Smooth muscle cell (in vitro differentiated cells): ENCODE measurements around the gene MSRB1. TPM values are rescaled to one million over a fixed set of nuclear protein-coding genes. Genes with fewer than 3 reads are reported as not detected.
"Not testable (repeated sequence)": the region's sequence is repeated elsewhere in the genome, so short reads cannot be mapped to it uniquely, and the experiment has no call there.

ENCODE experiments used
- DNase-seq: peaks from one replicate; lab custom pipeline; 2025; ENCODE audit not compliant: unreplicated experiment; lab: John Stamatoyannopoulos, UW
- H2AFZ ChIP-seq: fragments of 200-600 bp; sonication (generic); 2 replicates; pipeline ENCODE4 v1.6.0; 2016; ENCODE audit warnings: antibody characterized with exemption, low read depth, mild to moderate bottlenecking
- H3F3A ChIP-seq: fragments of 200-600 bp; sonication (generic); 2 replicates; pipeline ENCODE4 v1.6.0; 2017; ENCODE audit warnings: antibody characterized with exemption, low read depth
- H3K27ac ChIP-seq: fragments of 200-600 bp; sonication (generic); 2 replicates; pipeline ENCODE4 v1.5.1; 2016; ENCODE audit warnings: low read depth, mild to moderate bottlenecking
- H3K27me3 ChIP-seq: fragments of 200-600 bp; sonication (generic); 2 replicates; pipeline ENCODE4 v1.6.1; 2016; ENCODE audit warnings: low read depth, mild to moderate bottlenecking
- H3K36me3 ChIP-seq: fragments of 200-600 bp; sonication (generic); 2 replicates; pipeline ENCODE4 v1.5.1; 2016; ENCODE audit warnings: low read depth
- H3K4me1 ChIP-seq: fragments of 200-600 bp; sonication (generic); 2 replicates; pipeline ENCODE4 v1.5.1; 2016; ENCODE audit warnings: low read depth
- H3K4me2 ChIP-seq: fragments of 200-600 bp; sonication (generic); 2 replicates; pipeline ENCODE4 v1.6.0; 2016; ENCODE audit warnings: mild to moderate bottlenecking
- H3K4me3 ChIP-seq: fragments of 200-600 bp; sonication (generic); 2 replicates; pipeline ENCODE4 v1.5.1; 2016; ENCODE audit warnings: mild to moderate bottlenecking
- H3K79me2 ChIP-seq: fragments of 200-600 bp; sonication (generic); 2 replicates; pipeline ENCODE4 v1.6.0; 2016; ENCODE audit warnings: low read depth, mild to moderate bottlenecking
- H3K9ac ChIP-seq: fragments of 200-600 bp; sonication (generic); 2 replicates; pipeline ENCODE4 v1.6.0; 2016; ENCODE audit warnings: low read depth
- H3K9me3 ChIP-seq: fragments of 200-600 bp; sonication (generic); replicated peaks from 2 replicates; pipeline ENCODE4 v1.5.1; 2016; ENCODE audit warnings: low read depth
- H4K20me1 ChIP-seq: fragments of 200-600 bp; sonication (generic); 2 replicates; pipeline ENCODE4 v1.6.0; 2016; ENCODE audit warnings: low read depth
- CTCF ChIP-seq: fragments of 200-600 bp; sonication (generic); IDR thresholded peaks from 2 replicates; pipeline ENCODE4 v1.5.1; 2017; ENCODE audit warnings: borderline replicate concordance, mild to moderate bottlenecking, antibody characterized with exemption; ENCODE audit not compliant: insufficient read depth, poor library complexity, severe bottlenecking
- WGBS: methylation state at CpG from one replicate; pipeline ENCODE4 v1.1.7; 2016; ENCODE audit warnings: low lambda C conversion rate; 5-methylcytosine and 5-hydroxymethylcytosine counted together
- polyA plus RNA-seq: library from polyadenylated mRNA; unstranded; fragments of >200 nt; fragmentation: Nextera tagmentation; extraction: Ambion mirVana; gene quantifications from 2 replicates; pipeline ENCODE4 v1.2.1, GENCODE V29; 2016
- total RNA-seq: library from RNA; depleted of rRNA; stranded (reverse); fragments of >200 nt; gene quantifications from 2 replicates; pipeline ENCODE4 v1.2.3, GENCODE V29; 2014

Gene MSRB1
- total and polyA plus RNA-seq, 2 experiments from 2014 or later: 9.9 to 21.8 TPM

DNA sequence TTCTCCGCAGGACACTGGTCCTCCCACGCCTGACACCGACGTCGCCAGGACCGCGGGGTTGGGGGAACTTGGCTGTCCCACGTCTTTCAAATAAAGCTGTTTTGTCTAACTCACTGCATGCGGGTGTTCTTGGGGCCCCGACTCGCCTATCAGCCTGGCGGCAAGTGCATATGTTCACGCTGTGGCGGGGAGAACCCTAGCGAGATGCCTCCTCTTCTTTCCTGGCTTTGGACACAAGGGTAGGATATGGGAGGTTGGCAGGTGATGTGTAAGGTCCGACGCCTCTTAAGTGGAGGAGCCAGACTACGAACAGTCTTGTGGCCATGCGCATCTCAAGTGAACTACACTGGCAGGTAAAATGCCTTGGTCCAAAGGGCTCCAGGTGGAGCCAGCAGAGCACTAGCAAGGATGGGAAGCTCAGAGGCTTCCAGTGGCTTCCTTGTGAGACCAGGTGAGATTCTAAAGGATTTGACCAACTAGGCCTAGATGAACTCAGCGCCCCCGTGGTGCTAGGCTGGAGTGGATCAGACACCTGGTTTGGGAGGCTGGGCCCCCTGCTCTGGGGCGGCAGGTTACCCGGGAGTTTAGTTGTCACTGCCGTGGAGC is 22.5 kb upstream of the MSRB1 start:
- DNase-seq: no peak
- Histone ChIP-seq H3K27ac (peak overlapping the region; percentile 95), H2AFZ (no peak overlapping the region), H4K20me1 (peaks cover 38% of the 10 kb centered on the region), H3K4me1 (peaks cover 22% of the 10 kb centered on the region), H3K36me3 (no peaks in the 10 kb centered on the region), H3K9ac (peak overlapping the region; percentile 98), H3K27me3 (no peaks in the 10 kb centered on the region), H3K4me2 (peak overlapping the region; percentile 88), H3K9me3 (no peaks in the 10 kb centered on the region), H3F3A (peaks cover 28% of the 10 kb centered on the region), H3K79me2 (peaks cover 37% of the 10 kb centered on the region), H3K4me3 (peak overlapping the region; percentile 79)
- no peak for TF ChIP-seq CTCF
- WGBS: 27% methylated on average over 24 of the region's 24 CpGs

- peaks cover 25% of the 10 kb centered on the region for H3K4me1 ChIP-seq
- no peak for TF ChIP-seq CTCF
- H4K20me1 ChIP-seq: peaks cover 38% of the 10 kb centered on the region
- DNase-seq: peak; percentile 95
- peak within 1 kb of the TSS; percentile 95 for H3K27ac ChIP-seq
- no peaks in the 10 kb centered on the region for H3K36me3 ChIP-seq
- WGBS: 1% methylated on average over 96 of the region's 97 CpGs
- peaks cover 30% of the 10 kb centered on the region for H3F3A ChIP-seq
- no peaks in the 10 kb centered on the region for H3K27me3 ChIP-seq
- H3K9me3 ChIP-seq: no peaks in the 10 kb centered on the region
- H2AFZ ChIP-seq: peak within 1 kb of the TSS; percentile 44
- peak within 1 kb of the TSS; percentile 98 for H3K9ac ChIP-seq
- H3K4me3 ChIP-seq: peak within 1 kb of the TSS; percentile 79
- H3K79me2 ChIP-seq: peaks cover 44% of the 10 kb centered on the region
- peak within 1 kb of the TSS; percentile 88 for H3K4me2 ChIP-seq
Measured at GRCh38 chr16:1964506-1965395, 21.8 kb upstream of the MSRB1 start, which contains the start of gene RPS2. Gene RPS2 (minus strand): TSS chr16:1964826. CDS start chr16:1964625, 201 bp downstream.

DNA sequence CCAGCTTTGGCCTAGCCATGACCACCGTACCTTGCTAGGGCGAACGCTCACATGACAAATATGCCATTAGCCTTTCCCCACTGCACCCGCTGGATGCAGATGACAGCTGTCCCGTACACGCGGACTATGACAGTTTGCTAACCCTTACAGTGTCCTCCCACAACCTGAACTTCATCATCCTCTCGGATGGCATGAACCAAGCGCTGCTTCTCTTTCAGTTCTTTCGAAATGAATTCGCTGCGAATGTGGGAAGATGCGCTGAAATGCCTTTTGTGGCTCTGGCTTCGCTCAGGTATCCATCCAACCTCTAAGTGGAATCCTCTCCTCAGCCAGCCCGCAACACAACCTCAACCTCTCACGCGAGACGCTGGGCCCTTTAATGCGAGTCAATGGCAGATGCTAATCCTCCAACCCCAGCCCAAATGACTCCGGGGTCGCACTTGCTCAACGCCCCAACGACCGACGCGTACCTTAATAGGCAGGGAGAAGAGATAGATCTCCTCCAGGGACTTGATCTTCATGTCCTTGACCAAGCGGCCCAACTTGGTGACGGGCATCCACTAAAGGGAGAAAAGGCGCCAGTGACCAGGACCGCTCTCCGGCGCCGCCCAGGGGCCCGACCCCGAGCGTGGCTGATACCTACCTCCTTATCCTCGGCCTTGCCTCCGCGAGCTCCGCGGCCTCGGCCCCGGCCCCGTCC is 21.0 kb upstream of the MSRB1 start:
- DNase-seq: no peak
- Histone ChIP-seq H3K79me2 (peaks cover 48% of the 10 kb centered on the region), H2AFZ (no peak overlapping the region), H3K27ac (peak overlapping the region; percentile 95), H3K4me1 (peaks cover 25% of the 10 kb centered on the region), H4K20me1 (peaks cover 38% of the 10 kb centered on the region), H3K27me3 (no peaks in the 10 kb centered on the region), H3K9ac (peak overlapping the region; percentile 95), H3K4me2 (peak overlapping the region; percentile 83), H3F3A (peaks cover 30% of the 10 kb centered on the region), H3K4me3 (peak overlapping the region; percentile 79), H3K9me3 (no peaks in the 10 kb centered on the region), H3K36me3 (no peaks in the 10 kb centered on the region)
- WGBS: 3% methylated on average over 44 of the region's 44 CpGs
- TF ChIP-seq CTCF: no peak

- Histone ChIP-seq H3K27ac (peak overlapping the region; percentile 95), H3K4me2 (peak overlapping the region; percentile 83), H4K20me1 (peaks cover 38% of the 10 kb centered on the region), H3K4me3 (peak overlapping the region; percentile 79), H3K79me2 (peaks cover 48% of the 10 kb centered on the region), H3K9ac (peak overlapping the region; percentile 95), H3K4me1 (peaks cover 25% of the 10 kb centered on the region), H3F3A (peaks cover 30% of the 10 kb centered on the region)
- not testable (repeated sequence) for DNase-seq, H3K36me3 ChIP-seq, H2AFZ ChIP-seq, H3K27me3 ChIP-seq, H3K9me3 ChIP-seq
- 88% methylated on average over 37 of the region's 37 CpGs for WGBS
Measured at GRCh38 chr16:1962161-1963153, 19.5 kb upstream of the MSRB1 start.
